ENCODE measurements around the gene APBB2. TPM values are rescaled to one million over a fixed set of nuclear protein-coding genes. Genes with fewer than 3 reads are reported as not detected.

Gene APBB2
- total and polyA plus RNA-seq, 2 experiments from 2014 or later, result 35.8 to 74.8 TPM

DNA sequence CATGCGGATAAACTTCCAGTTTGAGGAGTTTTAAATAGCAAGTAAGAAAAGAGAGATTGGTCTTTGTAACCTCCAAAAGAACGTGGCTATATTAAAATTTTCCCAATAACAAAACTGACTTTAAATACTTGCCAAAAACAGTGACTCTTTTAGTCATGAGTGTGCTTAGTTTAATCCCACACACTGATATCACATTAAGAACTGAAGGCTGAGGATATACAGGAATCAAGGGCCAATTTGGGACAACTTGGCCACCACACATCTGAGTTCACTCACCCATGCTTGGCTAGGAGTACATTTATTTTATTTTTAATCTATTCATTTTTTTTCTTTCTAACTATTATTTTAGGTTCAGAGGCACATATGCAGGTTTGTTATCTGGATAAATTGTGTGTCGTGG lies 110.2 kb downstream of the APBB2 start:
- no peak for DNase-seq (ENCODE audit: low spot score)
- Histone ChIP-seq H3K9me2 (ENCODE audit: insufficient read depth) (no peaks in the 10 kb centered on the region), H3K27ac (ENCODE audit: low read depth) (no peak overlapping the region), H2AFZ (no peak overlapping the region), H3K79me2 (replicated peaks; ENCODE audit: insufficient read depth) (peaks cover 17% of the 10 kb centered on the region), H3K36me3 (ENCODE audit: insufficient read depth) (no peaks in the 10 kb centered on the region), H3K4me3 (no peak overlapping the region), H3F3A (replicated peaks; ENCODE audit: low read depth) (no peaks in the 10 kb centered on the region), H3K4me2 (no peak overlapping the region), H3K27me3 (ENCODE audit: insufficient read depth) (no peaks in the 10 kb centered on the region), H3K4me1 (ENCODE audit: insufficient read depth) (no peaks in the 10 kb centered on the region), H4K20me1 (replicated peaks; ENCODE audit: insufficient read depth) (no peaks in the 10 kb centered on the region)
- Mint-ChIP-seq H3K36me3 (ENCODE audit: low read depth) (no peaks in the 10 kb centered on the region), H3K4me3 (no peak overlapping the region), H3K27ac (no peak overlapping the region), H3K4me1 (no peaks in the 10 kb centered on the region), H3K9me3 (no peaks in the 10 kb centered on the region), H3K27me3 (ENCODE audit: insufficient read depth, low read depth, poor library complexity) (peaks cover 4% of the 10 kb centered on the region)
- TF ChIP-seq JUNB (IDR thresholded peaks at IDR 0.05; ENCODE audit: unreplicated experiment) (no peak), EZH2 (IDR thresholded peaks at IDR 0.05; ENCODE audit: low read depth, unreplicated experiment) (no peak), ETS1 (IDR thresholded peaks at IDR 0.05) (no peak), ZNF114 (CRISPR knock-in tag; IDR thresholded peaks at IDR 0.05) (no peak), EZH2phosphoT487 (IDR thresholded peaks at IDR 0.05; ENCODE audit: unreplicated experiment) (no peak), STAT1 (IDR thresholded peaks at IDR 0.05; ENCODE audit: unreplicated experiment) (no peak), POLR2AphosphoS5 (IDR thresholded peaks at IDR 0.05; ENCODE audit: low read depth) (no peak)
- TF ChIP-seq, protein P1, sequence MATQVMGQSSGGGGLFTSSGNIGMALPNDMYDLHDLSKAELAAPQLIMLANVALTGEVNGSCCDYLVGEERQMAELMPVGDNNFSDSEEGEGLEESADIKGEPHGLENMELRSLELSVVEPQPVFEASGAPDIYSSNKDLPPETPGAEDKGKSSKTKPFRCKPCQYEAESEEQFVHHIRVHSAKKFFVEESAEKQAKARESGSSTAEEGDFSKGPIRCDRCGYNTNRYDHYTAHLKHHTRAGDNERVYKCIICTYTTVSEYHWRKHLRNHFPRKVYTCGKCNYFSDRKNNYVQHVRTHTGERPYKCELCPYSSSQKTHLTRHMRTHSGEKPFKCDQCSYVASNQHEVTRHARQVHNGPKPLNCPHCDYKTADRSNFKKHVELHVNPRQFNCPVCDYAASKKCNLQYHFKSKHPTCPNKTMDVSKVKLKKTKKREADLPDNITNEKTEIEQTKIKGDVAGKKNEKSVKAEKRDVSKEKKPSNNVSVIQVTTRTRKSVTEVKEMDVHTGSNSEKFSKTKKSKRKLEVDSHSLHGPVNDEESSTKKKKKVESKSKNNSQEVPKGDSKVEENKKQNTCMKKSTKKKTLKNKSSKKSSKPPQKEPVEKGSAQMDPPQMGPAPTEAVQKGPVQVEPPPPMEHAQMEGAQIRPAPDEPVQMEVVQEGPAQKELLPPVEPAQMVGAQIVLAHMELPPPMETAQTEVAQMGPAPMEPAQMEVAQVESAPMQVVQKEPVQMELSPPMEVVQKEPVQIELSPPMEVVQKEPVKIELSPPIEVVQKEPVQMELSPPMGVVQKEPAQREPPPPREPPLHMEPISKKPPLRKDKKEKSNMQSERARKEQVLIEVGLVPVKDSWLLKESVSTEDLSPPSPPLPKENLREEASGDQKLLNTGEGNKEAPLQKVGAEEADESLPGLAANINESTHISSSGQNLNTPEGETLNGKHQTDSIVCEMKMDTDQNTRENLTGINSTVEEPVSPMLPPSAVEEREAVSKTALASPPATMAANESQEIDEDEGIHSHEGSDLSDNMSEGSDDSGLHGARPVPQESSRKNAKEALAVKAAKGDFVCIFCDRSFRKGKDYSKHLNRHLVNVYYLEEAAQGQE (IDR thresholded peaks at IDR 0.05; ENCODE audit: unreplicated experiment), result no peak
- TF ChIP-seq, protein P2, sequence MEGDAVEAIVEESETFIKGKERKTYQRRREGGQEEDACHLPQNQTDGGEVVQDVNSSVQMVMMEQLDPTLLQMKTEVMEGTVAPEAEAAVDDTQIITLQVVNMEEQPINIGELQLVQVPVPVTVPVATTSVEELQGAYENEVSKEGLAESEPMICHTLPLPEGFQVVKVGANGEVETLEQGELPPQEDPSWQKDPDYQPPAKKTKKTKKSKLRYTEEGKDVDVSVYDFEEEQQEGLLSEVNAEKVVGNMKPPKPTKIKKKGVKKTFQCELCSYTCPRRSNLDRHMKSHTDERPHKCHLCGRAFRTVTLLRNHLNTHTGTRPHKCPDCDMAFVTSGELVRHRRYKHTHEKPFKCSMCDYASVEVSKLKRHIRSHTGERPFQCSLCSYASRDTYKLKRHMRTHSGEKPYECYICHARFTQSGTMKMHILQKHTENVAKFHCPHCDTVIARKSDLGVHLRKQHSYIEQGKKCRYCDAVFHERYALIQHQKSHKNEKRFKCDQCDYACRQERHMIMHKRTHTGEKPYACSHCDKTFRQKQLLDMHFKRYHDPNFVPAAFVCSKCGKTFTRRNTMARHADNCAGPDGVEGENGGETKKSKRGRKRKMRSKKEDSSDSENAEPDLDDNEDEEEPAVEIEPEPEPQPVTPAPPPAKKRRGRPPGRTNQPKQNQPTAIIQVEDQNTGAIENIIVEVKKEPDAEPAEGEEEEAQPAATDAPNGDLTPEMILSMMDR (conservative IDR thresholded peaks at IDR 0.05; ENCODE audit: low read depth in 2 of 2), result no peak
- no peak for ATAC-seq

DNA sequence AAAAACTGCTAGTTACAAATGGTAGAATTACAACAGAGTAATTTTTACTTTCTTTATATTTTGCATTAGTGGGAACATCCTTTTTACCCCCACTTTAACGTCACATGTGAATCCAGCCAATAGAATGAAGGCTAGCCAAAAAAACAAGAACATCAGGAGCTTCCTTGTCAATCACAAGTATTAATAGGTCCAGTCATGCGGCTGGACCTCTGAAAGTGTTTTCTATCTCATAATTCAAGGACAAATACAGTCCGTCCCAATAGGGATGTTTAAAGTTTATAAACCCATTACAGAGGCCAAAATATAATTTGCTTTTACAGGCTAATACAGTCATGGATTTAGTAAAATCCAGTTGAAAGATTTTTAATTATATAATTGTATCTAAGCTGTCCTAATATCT lies 110.7 kb downstream of the APBB2 start:
- no peak overlapping the region for H2AFZ ChIP-seq
- no peaks in the 10 kb centered on the region for H3K36me3 ChIP-seq (ENCODE audit: insufficient read depth)
- Mint-ChIP-seq H3K9me3 (no peaks in the 10 kb centered on the region), H3K4me1 (no peaks in the 10 kb centered on the region), H3K27me3 (ENCODE audit: insufficient read depth, low read depth, poor library complexity) (peaks cover 4% of the 10 kb centered on the region), H3K4me3 (no peak overlapping the region), H3K36me3 (ENCODE audit: low read depth) (no peaks in the 10 kb centered on the region), H3K27ac (no peak overlapping the region)
- H4K20me1 ChIP-seq (replicated peaks; ENCODE audit: insufficient read depth), result no peaks in the 10 kb centered on the region
- peaks cover 17% of the 10 kb centered on the region for H3K79me2 ChIP-seq (replicated peaks; ENCODE audit: insufficient read depth)
- H3K27ac ChIP-seq (ENCODE audit: low read depth), result no peak overlapping the region
- no peaks in the 10 kb centered on the region for H3F3A ChIP-seq (replicated peaks; ENCODE audit: low read depth)
- ATAC-seq, result no peak
- TF ChIP-seq ETS1 (IDR thresholded peaks at IDR 0.05) (no peak), ZNF331 (CRISPR knock-in tag; IDR thresholded peaks at IDR 0.05; ENCODE audit: low read depth) (no peak), ZNF114 (CRISPR knock-in tag; IDR thresholded peaks at IDR 0.05) (no peak), STAT1 (IDR thresholded peaks at IDR 0.05; ENCODE audit: unreplicated experiment) (no peak)
- TF ChIP-seq, protein P1 (IDR thresholded peaks at IDR 0.05; ENCODE audit: unreplicated experiment), result no peak
- H3K4me2 ChIP-seq, result no peak overlapping the region
- H3K4me3 ChIP-seq, result no peak overlapping the region
- no peaks in the 10 kb centered on the region for H3K9me2 ChIP-seq (ENCODE audit: insufficient read depth)
- no peak for DNase-seq (ENCODE audit: low spot score)
- H3K27me3 ChIP-seq (ENCODE audit: insufficient read depth), result no peaks in the 10 kb centered on the region
- H3K4me1 ChIP-seq (ENCODE audit: insufficient read depth), result peaks cover 3% of the 10 kb centered on the region; the same call in 1 of the 2 replicates
